GM19468 (cell line): ENCODE measurements around the gene GPR62.
"Not testable (repeated sequence)": the region's sequence is repeated elsewhere in the genome, so short reads cannot be mapped to it uniquely, and the experiment has no call there.

Experiments used
- ATAC-seq: cut with Tn5 transposase; IDR thresholded peaks from one replicate; pipeline ENCODE4 v1.9.1; 2021; ENCODE audit warnings: mild to moderate bottlenecking, moderate library complexity, moderate number of reproducible peaks; ENCODE audit not compliant: unreplicated experiment; ENCODE audit errors: extremely low read depth

Gene GPR62, protein sequence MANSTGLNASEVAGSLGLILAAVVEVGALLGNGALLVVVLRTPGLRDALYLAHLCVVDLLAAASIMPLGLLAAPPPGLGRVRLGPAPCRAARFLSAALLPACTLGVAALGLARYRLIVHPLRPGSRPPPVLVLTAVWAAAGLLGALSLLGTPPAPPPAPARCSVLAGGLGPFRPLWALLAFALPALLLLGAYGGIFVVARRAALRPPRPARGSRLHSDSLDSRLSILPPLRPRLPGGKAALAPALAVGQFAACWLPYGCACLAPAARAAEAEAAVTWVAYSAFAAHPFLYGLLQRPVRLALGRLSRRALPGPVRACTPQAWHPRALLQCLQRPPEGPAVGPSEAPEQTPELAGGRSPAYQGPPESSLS

DNA sequence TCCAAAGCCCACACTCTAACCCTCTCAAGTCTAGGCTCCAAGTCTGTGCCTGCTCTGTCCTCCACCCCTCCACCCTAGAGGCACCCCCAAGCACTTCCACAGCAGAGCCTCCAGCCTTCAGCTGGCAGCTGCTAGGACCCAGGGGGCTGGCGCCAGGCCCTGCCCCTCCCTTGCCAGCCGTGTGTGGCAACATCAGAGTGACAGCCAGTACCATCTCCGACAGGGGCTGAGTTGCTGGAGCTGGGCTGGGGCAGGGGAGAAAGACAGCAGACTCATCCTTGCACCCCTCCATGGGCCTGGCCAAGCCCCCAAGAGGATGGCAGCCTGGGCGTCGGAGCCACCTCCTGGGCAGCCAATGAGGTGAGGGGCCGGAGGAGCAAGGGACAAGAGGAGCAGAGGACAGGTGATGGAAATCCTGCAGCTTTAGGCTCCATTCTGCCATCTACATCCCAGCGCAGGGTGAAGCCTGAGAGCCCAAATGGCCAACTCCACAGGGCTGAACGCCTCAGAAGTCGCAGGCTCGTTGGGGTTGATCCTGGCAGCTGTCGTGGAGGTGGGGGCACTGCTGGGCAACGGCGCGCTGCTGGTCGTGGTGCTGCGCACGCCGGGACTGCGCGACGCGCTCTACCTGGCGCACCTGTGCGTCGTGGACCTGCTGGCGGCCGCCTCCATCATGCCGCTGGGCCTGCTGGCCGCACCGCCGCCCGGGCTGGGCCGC is at the start of gene GPR62:
GPR62 (plus strand) TSS at position 207 of the 718 bp plus-strand sequence; CDS start at position 479, 272 bp downstream.
- ATAC-seq, result no peak

DNA sequence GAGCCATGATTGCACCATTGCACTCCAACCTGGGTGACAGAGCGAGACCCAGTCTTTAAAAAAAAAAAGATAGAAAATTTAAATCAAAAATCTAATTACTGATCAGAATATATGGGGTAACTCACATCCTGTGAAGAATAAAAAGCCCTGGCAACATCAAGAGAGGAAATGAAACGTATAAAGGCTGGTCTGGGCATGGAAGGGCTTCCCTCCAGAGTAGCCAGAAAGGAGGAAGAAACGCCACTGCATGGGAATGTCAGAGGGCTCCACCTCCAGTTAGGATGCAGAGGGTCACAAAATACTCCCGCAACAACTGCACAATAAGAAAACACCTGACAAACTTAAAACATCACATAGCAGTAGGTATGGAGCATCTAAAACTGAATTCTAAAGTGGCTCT is 47.2 kb upstream of the GPR62 start:
- no peak for ATAC-seq

DNA sequence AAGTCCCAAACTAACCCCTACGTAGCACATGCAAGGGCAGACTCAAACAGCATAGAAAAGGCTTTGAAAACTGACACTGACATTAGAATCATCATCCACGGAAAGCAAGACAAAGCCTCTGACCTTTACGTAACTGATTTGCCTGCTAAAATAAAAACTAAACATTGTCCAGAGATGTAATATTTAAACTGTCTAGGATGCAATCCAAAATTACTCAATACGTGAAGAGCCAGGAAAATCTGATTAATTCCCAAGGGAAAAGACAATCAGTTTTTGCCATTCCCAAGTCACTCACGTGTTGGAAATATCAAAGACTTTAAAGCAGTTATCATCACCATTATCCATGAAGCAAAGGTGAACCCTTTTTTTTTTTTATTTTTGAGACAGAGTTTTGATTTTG is 38.8 kb upstream of the GPR62 start:
- ATAC-seq, result no peak

DNA sequence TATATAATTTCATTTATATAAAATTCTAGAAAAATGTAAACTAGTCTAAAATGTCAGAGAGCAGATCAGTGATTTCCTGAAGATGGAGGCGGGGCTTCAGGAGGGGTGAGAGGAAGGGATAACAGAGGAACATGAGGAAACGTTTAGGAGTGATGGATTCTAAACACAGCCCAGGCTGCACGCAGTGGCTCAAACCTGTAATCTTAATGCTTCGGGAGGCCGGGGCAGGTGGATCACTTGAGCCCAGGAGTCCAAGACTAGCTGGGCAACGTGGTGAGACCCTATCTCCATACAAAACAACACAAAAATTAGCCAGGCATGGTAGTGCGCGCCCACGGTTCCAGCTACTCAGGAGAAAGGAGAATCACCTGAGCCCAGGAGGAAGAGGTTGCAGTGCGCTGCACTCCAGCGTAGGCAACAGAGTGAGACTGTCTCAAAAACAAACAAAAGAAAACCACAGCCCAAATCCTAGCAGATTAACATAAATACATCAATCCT is 34.1 kb upstream of the GPR62 start:
- no peak for ATAC-seq

DNA sequence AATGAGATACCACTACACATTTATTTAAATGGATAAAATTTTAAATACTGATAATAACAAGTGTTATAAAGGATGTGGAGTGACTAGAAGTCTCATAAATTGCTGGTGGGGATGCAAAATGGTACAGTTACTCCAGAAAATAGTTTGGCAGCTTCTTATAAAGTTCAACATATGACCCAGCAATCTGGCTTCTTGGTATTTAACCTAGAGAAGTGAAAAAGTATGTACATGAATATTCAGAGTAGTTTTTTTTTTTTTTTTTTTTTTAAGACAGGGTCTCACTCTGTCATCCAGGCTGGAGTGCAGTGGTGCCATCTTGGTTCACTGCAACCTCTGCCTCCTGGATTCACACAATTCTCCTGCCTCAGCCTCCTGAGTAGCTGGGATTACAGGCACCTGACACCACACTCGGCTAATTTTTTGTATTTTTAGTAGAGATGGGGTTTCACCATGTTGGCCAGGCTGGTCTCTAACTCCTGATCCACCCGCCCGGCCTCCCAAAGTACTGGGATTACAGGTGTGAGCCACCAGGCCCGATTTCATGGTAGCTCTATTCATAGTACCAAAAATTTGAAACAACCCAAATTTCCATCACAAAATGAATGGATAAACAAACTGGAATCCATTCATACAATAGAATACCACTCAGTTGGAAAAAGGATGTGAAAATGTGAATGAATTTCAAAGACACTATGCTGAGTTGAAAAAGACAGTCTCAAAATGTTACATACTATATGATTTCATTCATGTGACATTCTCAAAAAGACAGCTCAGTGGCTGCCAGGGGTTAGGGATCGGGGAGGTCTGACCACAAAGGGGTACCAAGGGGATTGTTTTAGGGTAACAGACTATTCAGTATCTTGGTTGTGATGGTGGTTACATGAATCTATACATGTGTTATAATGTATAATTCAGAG is 27.9 kb upstream of the GPR62 start:
- ATAC-seq, result no peak

DNA sequence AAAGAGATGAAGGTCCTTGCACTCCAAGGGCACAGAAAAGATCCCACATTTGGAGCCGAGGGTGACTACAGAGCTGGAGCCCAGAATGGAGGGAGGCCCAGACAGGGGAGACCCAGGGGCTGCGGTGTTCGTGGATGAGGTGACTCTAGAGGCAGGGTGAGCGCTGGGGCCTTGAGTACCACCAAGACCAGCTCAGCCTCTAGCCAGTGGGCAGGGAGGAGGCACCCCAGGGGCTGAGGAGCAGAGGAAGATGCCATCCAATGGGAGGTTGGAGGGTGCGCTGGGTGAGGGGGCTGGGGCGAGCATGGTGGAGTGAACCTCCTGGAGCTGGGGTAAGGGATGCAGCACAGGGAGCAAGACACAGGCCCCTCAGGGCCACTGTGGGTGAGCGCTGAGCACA is 26.7 kb upstream of the GPR62 start:
- ATAC-seq, result no peak

DNA sequence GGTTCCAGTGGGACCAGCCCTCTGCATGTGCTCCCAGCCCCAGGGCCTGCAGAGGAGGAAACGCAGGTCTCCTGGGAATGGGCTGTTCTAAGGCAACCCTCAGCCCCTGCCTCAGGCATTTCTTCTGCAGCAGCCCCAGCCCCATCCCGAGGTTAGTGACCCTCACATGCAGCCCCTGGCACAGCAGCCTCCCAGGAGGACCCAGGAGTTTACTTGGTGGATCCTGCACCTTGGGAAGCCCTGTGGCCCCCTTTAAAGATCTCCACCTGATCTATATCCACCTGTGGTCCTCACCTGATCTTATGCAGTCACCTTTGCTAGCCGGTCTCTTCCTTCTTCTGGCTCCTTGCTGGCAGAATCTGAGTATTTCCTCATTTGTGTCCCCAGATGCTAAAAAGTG is 26.2 kb upstream of the GPR62 start:
- ATAC-seq, result not testable (repeated sequence)

DNA sequence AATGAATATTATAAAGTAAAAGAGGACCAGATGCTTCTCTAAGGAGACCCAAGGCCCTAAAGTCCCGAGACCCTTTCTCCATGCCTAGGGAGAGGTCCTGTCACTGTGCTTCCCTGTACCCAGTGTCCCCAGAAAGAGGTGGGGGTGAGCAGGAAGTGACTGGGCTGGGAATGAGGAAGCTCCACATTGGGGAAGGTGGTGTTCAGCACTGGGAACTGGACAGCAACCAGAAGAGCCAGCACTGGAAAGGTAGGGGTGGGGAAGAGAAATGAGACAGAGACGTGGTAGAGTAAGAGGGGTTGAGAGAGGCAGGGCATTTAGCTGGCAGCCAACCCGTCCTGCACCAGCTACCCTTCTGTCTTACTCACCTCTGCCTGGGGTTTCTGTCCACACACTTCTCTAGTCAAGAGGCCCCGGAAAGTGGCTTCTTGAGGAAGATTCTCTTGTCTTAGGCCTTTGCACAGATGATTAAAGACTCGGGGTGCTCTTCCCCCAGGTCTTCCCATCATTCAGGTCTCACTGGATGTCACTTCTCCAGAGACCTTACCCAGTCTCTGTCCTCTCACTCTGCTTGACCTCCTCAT is 25.7 kb upstream of the GPR62 start:
- ATAC-seq, result no peak

DNA sequence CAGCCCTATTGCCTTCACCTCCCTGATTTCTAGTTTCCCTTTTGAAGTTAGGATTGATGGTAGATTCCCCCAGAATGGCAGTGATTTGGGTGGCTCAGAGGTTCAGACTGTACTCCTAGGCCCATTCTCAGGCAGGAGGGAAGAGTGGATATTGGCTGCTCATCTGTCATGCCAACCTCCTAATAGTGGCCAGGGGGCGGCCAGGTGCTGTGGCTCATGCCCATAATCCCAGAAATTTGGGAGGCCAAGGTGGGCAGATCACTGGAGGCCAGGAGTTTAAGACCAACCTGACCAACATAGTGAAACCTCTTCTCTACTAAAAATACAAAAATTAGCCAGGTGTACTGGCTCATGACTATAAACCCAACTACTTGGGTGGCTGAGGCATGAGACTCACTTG is 24.7 kb upstream of the GPR62 start:
- no peak for ATAC-seq

DNA sequence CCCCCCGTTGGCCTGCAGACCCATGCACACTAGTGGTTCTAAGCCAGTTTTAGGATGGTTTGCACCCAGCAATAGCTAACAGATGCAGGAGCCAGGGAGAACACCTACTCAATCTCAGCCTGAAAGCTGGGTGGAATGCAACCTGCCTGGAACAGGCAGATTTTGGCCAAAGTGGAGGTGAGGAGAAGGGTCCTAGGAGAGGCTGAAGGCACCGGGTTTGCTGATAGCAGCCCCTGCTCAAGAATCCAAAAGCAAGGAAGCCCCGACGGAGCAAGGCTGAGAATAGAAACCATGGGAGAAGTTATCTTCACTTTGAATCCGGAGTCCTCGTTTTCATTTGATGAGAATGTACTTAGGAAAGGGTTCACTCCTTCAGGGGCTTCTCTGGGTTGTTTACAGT is 23.4 kb upstream of the GPR62 start:
- ATAC-seq, result no peak

DNA sequence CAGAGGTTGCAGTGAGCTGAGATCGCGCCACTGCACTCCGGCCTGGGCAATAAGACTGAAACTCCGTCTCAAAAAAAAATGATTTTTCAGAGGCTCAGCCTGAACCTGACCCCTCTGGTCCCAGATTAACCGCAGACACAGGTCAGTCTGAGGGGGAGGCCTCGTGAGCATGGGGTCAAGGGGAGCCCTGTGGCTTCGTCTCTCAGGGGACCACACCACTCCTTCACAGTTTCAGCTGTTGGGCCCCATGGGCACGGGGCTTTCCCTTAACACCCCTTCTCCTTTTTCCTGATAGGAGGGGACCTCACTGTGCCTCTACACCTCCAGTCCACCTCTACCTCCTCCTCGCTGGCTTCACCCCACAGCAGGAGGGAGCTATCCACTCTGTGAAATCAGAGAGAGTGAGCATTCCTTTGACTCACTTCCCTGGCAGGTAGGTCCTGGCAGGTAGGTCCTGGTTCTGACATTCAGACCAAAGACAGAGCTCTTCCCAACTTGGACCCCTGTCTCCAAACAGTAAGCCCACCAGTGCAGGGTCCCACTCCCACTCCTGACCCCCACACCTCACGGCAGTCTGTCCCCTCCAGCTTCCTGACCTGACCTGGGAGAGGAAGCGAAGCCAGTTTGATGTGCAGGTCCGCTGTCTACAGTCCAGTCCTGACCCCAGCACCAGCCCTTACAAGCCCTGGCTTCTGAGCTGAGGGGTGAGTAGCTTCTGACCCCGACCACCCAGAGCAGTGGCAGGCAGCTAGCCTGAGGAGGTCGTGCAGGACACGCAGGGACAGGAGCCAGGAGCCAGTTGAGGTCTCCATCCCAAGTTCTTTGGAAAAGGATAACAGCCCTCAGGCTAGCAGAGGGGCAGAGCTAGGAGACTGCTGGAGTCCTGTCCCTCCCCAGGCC is 22.5 kb upstream of the GPR62 start:
- ATAC-seq, result no peak

DNA sequence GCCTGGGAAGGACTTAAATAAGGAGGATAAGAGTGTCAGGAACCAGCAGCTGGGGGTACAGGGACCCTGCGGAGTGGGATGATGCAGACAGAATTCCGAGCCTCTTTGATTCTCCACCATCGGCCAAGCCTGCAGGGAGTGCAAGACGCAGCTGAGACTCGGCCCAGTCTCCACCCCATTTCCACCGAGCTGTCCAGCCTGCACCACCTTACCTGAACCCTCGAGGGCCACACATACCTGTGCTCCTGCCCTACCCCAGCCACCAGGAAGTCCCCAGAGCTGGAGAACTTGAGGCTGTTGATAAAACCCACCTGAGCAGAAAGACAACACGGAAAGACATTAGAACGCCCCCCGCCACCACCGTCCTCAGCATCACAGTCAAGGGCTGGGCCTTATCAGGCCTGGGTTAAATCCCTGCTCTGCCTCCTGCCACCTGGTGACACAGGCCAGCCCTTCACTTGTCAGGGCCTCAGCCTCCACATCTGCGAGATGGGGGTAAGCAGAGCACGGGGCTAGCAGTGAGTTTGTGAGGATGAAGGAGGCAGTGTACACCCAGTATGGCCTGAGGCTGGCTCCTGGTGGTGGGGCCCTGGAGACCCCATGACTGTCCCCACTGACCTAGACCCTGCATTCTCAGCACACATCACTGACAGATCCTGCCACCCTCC is 21.6 kb upstream of the GPR62 start:
- ATAC-seq, result no peak

DNA sequence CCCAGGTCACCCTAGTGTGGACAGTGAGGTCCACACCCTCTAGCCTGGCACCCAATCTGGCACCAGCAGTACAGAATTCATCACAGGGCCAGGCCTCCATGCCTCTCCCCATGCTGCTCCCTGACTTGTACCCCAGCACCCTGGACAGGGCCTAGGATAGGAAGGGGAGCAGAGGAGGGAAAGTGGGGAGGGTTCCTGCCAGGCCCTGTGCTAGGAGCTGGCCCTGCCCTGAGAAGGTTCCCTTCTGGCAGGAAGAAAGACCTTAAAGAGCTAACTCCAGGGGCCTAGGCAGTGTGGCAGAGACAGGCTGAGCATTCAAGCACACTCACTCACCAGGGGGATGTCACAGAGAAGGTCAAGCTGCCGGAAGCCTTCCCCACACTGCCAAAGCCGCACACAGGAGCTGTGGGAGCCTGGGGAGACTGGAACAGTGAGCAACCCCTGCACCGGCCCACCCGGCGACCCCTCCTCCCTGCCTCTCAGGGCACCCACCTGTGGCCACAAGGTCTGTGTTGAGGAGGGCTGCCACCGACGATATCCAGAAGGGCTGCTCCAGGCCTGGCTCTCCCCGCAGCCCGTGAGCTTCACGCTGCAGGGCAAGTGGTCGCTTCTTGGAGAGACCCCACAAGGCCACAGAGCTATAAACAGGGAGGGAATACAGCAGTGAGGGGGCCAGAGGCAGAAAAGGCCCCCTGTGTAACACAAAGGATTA is 20.9 kb upstream of the GPR62 start:
- ATAC-seq, result no peak

DNA sequence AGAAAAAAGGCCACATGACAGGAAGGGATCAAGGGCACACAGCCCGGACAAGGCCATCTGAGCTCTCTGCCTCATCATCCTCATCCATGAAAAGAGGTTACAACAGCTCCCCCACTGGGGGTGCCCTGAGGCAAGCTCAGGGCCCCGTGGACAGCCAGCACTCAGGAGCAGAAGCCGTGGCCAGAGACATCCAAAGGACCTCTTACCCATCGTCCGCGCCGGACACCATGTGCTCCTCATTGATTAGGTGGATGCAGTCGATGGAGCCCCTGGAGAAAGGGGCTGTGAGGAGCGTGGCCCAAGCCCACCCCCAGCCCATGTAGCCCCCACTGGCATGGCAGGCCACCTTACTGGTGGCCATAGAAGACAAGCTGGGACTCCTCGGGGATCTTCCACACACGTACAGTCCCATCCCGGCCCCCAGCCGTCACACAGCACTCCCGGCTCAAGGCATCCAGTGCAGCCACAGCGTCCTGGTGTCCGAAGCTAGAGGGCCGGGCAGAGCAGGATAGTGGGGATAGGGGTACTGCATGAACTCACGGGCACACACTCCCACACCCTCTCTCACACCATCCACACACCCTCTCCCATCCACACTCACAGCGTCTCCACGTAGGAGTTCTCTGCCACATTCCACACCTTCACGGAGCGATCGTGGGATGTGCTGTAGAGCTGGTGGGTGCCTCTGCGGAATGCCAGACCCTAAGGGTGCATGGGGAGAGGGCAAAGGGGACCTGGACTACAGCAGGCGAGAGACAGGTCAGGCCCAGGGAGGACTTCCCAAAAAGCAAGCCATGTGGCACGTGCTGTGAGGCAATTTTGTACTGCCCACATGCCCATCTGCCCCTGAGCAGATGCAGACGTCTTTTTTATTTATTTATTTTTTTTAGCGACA is 19.9 kb upstream of the GPR62 start:
- ATAC-seq, result no peak

DNA sequence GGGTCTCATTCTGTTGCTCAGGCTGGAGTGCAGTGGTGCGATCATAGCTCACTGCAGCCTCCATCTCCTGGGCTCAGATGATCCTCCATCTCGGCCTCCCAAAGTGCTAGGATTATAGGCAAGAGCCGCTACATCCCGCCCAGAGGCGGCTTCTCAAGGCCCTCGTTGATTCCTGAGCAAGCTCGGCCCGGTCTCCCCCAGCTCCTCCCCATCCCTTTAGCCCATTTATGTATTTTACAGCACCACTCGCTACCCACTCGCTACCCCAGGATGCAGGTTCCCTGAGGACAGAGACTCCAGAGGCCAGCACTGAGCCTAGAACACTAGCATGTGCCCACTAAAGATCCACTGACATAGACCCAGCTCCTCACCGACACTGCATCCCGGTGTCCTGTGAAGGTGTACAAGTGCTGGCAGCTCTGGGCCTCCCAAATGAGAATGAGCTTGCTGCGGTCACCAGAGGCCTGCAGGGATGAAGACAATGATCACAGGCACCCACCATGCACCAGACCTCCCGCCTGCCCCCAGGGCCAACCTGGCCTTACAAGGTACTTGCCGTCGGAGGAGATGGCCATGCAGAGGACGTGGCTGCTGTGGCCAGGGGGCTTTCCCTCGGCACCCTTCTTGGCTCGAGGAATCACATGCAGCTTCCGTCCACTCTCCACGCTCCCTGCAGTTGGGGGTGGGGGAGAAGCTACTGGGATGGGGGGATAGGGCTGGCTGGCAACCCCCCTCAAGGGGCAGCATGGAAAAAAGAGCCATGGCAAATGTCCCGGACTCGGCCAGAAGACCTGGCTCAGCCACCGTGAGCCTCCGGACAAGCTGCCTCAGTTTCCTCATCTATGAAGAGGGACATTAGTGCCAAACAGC is 19.1 kb upstream of the GPR62 start:
- ATAC-seq, result no peak

DNA sequence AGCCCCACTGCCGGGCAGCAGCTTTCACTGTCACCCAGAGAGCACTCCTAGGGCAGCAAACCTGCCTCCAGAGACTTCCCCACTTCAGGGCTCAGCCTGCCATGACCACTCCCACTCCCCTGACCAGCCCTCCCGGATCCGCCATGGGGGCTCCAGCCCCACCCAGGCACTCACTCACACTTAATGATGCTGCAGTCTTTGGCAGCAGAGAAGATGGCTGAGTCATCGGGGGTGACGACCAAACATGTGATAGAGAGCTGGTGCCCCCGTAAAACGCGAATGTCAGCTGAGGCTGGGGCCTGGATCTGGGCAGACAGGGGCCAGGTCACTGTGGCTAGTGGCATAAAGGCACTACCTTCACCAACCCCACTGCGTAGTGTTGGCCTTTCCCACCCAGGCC is 18.2 kb upstream of the GPR62 start:
- no peak for ATAC-seq
